Measurements from ENCODE around the gene SCD5. TPM values are rescaled to one million over a fixed set of nuclear protein-coding genes. Genes with fewer than 3 reads are reported as not detected.

Gene SCD5
- polyA plus RNA-seq, 1 donor from 2014 or later: 212 TPM

- peaks cover 8% of the 10 kb centered on the region for H3K36me3 ChIP-seq (ENCODE audit: insufficient read depth, low read length)
- no peaks in the 10 kb centered on the region for H3K9me3 ChIP-seq (ENCODE audit: low read length)
- H4K20me1 ChIP-seq (ENCODE audit: insufficient read depth): no peaks in the 10 kb centered on the region
- H3K9ac ChIP-seq (ENCODE audit: low read length): no peak overlapping the region
- H3K4me3 ChIP-seq (ENCODE audit: low read length): no peak overlapping the region
- no peak overlapping the region for H2AFZ ChIP-seq (ENCODE audit: low read depth, low read length)
- H3K27me3 ChIP-seq (ENCODE audit: insufficient read depth, low read depth, low read length): no peaks in the 10 kb centered on the region
- no peak overlapping the region for H3K4me2 ChIP-seq (ENCODE audit: low read length)
- TF ChIP-seq SMC3 (conservative IDR thresholded peaks at IDR 0.05; ENCODE audit: poor library complexity): no peak
- no peak for TF ChIP-seq REST (IDR thresholded peaks at IDR 0.05; ENCODE audit: borderline replicate concordance)
- TF ChIP-seq MXI1 (conservative IDR thresholded peaks at IDR 0.05; ENCODE audit: poor library complexity, severe bottlenecking): no peak
- no peak for TF ChIP-seq EP300 (conservative IDR thresholded peaks at IDR 0.05; ENCODE audit: poor library complexity, severe bottlenecking)
- TF ChIP-seq TAF1 (IDR thresholded peaks at IDR 0.05; ENCODE audit: low read depth): no peak
- TF ChIP-seq EZH2 (IDR thresholded peaks at IDR 0.05; ENCODE audit: borderline replicate concordance, insufficient read depth, low read length, poor library complexity, severe bottlenecking): no peak
- no peak for TF ChIP-seq POLR2AphosphoS5 (IDR thresholded peaks at IDR 0.05)
- no peak for TF ChIP-seq CTCF (IDR thresholded peaks at IDR 0.05; ENCODE audit: poor library complexity, severe bottlenecking)
- TF ChIP-seq RAD21 (conservative IDR thresholded peaks at IDR 0.05): no peak
- H3K79me2 ChIP-seq (replicated peaks; ENCODE audit: insufficient read depth, low read length): no peaks in the 10 kb centered on the region
- H3F3A ChIP-seq (ENCODE audit: insufficient read depth, low read length, poor library complexity, severe bottlenecking): no peaks in the 10 kb centered on the region
- no peak overlapping the region for H3K27ac ChIP-seq (ENCODE audit: low read length)
- H3K9me2 ChIP-seq (ENCODE audit: insufficient read depth, low read length): no peaks in the 10 kb centered on the region
Measured at GRCh38 chr4:82728301-82728700, 70.3 kb downstream of the SCD5 start.

- no peaks in the 10 kb centered on the region for H3K9me3 ChIP-seq (ENCODE audit: low read length)
- no peak overlapping the region for H3K9ac ChIP-seq (ENCODE audit: low read length)
- no peak overlapping the region for H3K4me3 ChIP-seq (ENCODE audit: low read length)
- no peaks in the 10 kb centered on the region for H3K27me3 ChIP-seq (ENCODE audit: insufficient read depth, low read depth, low read length)
- H2AFZ ChIP-seq (ENCODE audit: low read depth, low read length): no peak overlapping the region
- TF ChIP-seq MXI1 (conservative IDR thresholded peaks at IDR 0.05; ENCODE audit: poor library complexity, severe bottlenecking): no peak
- no peak for TF ChIP-seq POLR2AphosphoS5 (IDR thresholded peaks at IDR 0.05)
- no peak for TF ChIP-seq EZH2 (IDR thresholded peaks at IDR 0.05; ENCODE audit: borderline replicate concordance, insufficient read depth, low read length, poor library complexity, severe bottlenecking)
- TF ChIP-seq EP300 (conservative IDR thresholded peaks at IDR 0.05; ENCODE audit: poor library complexity, severe bottlenecking): no peak
- no peak for TF ChIP-seq SMC3 (conservative IDR thresholded peaks at IDR 0.05; ENCODE audit: poor library complexity)
- no peak for TF ChIP-seq RAD21 (conservative IDR thresholded peaks at IDR 0.05)
- no peak for TF ChIP-seq REST (IDR thresholded peaks at IDR 0.05; ENCODE audit: borderline replicate concordance)
- TF ChIP-seq TAF1 (IDR thresholded peaks at IDR 0.05; ENCODE audit: low read depth): no peak
- no peak for TF ChIP-seq CTCF (IDR thresholded peaks at IDR 0.05; ENCODE audit: poor library complexity, severe bottlenecking)
- no peaks in the 10 kb centered on the region for H3K9me2 ChIP-seq (ENCODE audit: insufficient read depth, low read length)
- H3K79me2 ChIP-seq (replicated peaks; ENCODE audit: insufficient read depth, low read length): no peaks in the 10 kb centered on the region
- no peaks in the 10 kb centered on the region for H4K20me1 ChIP-seq (ENCODE audit: insufficient read depth)
- no peak overlapping the region for H3K27ac ChIP-seq (ENCODE audit: low read length)
- H3K36me3 ChIP-seq (ENCODE audit: insufficient read depth, low read length): peaks cover 8% of the 10 kb centered on the region
- H3F3A ChIP-seq (ENCODE audit: insufficient read depth, low read length, poor library complexity, severe bottlenecking): no peaks in the 10 kb centered on the region
- no peak overlapping the region for H3K4me2 ChIP-seq (ENCODE audit: low read length)
Measured at GRCh38 chr4:82726596-82726995, 72.0 kb downstream of the SCD5 start.

Data from neural cell (in vitro differentiated cells).